ENCODE results near the gene RAPH1. TPM values are rescaled to one million over a fixed set of nuclear protein-coding genes. Genes with fewer than 3 reads are reported as not detected.
"Not testable (repeated sequence)": the region's sequence is repeated elsewhere in the genome, so short reads cannot be mapped to it uniquely, and the experiment has no call there.

The RAPH1 gene
- total RNA-seq, 1 donor from 2014 or later = 25.7 TPM

DNA sequence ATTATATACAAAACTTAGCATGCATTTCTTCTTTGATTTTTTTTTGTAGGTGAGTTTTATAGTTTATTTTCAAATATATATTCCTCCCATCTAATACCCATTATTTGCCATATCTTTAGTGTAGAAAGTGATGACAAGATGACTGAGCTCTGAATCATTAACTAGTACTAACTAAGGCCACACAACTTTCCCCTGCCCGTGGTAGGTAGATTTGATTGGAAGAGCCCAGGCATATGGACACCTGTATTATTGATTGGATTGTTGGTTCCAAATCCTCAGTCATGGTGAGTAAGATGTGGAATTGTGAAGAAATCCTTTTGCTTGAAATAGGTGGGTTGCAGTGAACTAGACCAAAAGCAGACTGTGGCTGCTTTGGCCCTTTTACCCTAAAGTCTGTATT, 152.1 kb downstream of the RAPH1 start:
- Mint-ChIP-seq H3K4me1 (peaks cover 5% of the 10 kb centered on the region), H3K36me3 (ENCODE audit: low read depth) (peaks cover 13% of the 10 kb centered on the region), H3K9me3 (no peaks in the 10 kb centered on the region), H3K27ac (ENCODE audit: unreplicated experiment) (no peak overlapping the region), H3K4me3 (no peak overlapping the region), H3K27me3 (ENCODE audit: low read depth) (no peaks in the 10 kb centered on the region)
- TF ChIP-seq, protein P1, sequence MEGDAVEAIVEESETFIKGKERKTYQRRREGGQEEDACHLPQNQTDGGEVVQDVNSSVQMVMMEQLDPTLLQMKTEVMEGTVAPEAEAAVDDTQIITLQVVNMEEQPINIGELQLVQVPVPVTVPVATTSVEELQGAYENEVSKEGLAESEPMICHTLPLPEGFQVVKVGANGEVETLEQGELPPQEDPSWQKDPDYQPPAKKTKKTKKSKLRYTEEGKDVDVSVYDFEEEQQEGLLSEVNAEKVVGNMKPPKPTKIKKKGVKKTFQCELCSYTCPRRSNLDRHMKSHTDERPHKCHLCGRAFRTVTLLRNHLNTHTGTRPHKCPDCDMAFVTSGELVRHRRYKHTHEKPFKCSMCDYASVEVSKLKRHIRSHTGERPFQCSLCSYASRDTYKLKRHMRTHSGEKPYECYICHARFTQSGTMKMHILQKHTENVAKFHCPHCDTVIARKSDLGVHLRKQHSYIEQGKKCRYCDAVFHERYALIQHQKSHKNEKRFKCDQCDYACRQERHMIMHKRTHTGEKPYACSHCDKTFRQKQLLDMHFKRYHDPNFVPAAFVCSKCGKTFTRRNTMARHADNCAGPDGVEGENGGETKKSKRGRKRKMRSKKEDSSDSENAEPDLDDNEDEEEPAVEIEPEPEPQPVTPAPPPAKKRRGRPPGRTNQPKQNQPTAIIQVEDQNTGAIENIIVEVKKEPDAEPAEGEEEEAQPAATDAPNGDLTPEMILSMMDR (conservative IDR thresholded peaks at IDR 0.05) = no peak
- no peak for DNase-seq (ENCODE audit: low read depth, low spot score)

DNA sequence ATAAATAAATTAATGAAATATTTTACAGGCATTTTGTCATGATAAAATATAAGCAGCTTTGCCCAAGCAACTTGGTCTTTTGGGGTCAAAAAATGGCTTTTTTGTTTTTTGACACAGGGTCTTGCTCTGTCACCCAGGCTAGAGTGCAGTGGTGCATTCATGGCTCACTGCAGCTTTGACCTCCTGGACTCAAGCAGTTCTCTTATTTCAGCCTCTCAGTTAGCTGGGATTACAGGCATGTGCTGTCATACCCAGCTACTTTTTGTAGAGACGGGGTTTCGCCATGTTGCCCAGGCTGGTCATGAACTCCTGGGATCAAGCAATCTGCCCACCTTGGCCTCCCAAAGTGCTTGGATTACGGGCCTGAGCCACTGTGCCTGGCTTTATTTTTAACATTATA, 155.9 kb downstream of the RAPH1 start:
- no peak overlapping the region for H3K27ac Mint-ChIP-seq (ENCODE audit: unreplicated experiment)

DNA sequence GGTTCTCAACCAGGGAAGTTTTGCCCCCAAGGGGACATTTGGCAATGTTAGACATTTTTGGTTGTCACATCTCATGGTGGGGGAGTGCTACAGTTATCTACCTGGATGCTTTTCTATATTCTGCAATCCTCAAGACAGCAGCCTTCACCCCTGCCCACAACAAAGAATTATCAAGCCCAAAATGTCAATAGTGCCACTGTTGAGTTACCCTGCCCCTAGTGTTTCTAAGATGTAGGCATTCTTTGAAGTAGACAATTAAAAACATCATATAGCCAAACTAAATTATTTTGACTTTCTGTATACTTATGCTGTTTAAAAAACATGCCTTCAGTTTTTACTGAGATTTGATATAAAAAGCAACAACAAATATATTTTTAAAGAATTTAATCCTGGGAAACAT, 158.9 kb downstream of the RAPH1 start:
- no peak overlapping the region for H3K4me3 Mint-ChIP-seq
- TF ChIP-seq, protein P1 (conservative IDR thresholded peaks at IDR 0.05) = no peak
- H3K9me3 Mint-ChIP-seq = no peaks in the 10 kb centered on the region
- H3K4me1 Mint-ChIP-seq = peaks cover 13% of the 10 kb centered on the region
- H3K27ac Mint-ChIP-seq (ENCODE audit: unreplicated experiment) = no peak overlapping the region
- DNase-seq (ENCODE audit: low read depth, low spot score) = no peak
- peaks cover 3% of the 10 kb centered on the region for H3K36me3 Mint-ChIP-seq (ENCODE audit: low read depth)
- H3K27me3 Mint-ChIP-seq (ENCODE audit: low read depth) = no peaks in the 10 kb centered on the region

More for the DNA sequence above, 155.9 kb downstream of the RAPH1 start:
- Mint-ChIP-seq H3K27me3 (ENCODE audit: low read depth) (no peaks in the 10 kb centered on the region), H3K4me3 (no peak overlapping the region), H3K4me1 (peaks cover 13% of the 10 kb centered on the region), H3K9me3 (no peaks in the 10 kb centered on the region), H3K36me3 (ENCODE audit: low read depth) (peaks cover 11% of the 10 kb centered on the region)
- TF ChIP-seq, protein P1 (conservative IDR thresholded peaks at IDR 0.05) = no peak
- no peak for DNase-seq (ENCODE audit: low read depth, low spot score)

DNA sequence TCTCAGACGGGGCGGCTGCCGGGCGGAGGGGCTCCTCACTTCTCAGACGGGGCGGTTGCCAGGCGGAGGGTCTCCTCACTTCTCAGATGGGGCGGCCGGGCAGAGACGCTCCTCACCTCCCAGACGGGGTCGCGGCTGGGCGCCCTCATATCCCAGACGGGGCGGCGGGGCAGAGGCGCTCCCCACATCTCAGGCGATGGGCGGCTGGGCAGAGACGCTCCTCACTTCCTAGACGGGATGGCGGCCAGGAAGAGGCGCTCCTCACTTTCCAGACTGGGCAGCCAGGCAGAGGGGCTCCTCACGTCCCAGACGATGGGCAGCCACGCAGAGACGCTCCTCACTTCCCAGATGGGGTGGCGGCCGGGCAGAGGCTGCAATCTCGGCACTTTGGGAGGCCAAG, 162.4 kb downstream of the RAPH1 start:
- H3K4me3 Mint-ChIP-seq; H3K4me1 Mint-ChIP-seq; H3K27ac Mint-ChIP-seq (ENCODE audit: unreplicated experiment); DNase-seq (ENCODE audit: low read depth, low spot score); H3K9me3 Mint-ChIP-seq; H3K27me3 Mint-ChIP-seq (ENCODE audit: low read depth): not testable (repeated sequence)
- H3K36me3 Mint-ChIP-seq (ENCODE audit: low read depth) = peaks cover 16% of the 10 kb centered on the region

DNA sequence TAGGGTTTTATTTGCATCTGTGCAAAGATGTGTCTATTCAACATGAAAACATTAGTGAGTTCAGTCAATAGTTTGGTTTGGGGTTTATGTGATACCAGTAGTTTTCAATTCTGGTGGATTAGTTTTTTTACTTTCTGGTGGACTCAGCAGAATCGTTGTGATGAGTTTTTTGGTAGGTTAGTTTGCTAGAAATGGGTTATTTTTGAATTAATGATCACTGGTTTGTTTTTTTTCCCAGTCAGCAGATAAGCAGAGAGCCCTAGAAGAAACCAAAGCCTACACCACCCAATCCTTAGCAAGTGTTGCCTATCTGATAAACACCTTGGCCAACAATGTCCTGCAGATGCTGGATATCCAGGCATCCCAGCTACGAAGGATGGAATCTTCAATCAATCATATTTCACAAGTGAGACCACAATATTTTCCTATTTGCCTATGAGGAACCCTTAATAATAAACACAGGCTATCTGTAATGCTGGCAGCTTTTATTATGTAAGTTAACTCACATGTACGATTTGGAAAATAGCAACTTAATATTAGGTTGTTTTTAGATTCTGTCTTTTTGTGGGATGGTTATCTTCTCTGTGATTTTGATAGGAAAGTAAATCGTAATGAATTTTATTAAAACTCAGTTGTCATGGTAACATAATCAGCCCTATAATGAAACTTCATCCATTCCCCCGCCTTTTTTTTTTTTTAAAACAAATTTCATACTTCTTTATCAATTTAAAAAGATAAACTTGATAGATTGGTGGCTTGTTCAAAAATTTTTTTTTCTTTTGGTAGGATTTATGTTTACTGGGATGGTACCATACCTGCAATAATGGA, 168.2 kb downstream of the RAPH1 start:
- no peaks in the 10 kb centered on the region for H3K9me3 Mint-ChIP-seq
- H3K4me3 Mint-ChIP-seq = no peak overlapping the region
- no peaks in the 10 kb centered on the region for H3K27me3 Mint-ChIP-seq (ENCODE audit: low read depth)
- peaks cover 13% of the 10 kb centered on the region for H3K36me3 Mint-ChIP-seq (ENCODE audit: low read depth)
- H3K27ac Mint-ChIP-seq (ENCODE audit: unreplicated experiment) = no peak overlapping the region
- no peak for DNase-seq (ENCODE audit: low read depth, low spot score)
- TF ChIP-seq, protein P1 (conservative IDR thresholded peaks at IDR 0.05) = no peak
- H3K4me1 Mint-ChIP-seq = no peaks in the 10 kb centered on the region

DNA sequence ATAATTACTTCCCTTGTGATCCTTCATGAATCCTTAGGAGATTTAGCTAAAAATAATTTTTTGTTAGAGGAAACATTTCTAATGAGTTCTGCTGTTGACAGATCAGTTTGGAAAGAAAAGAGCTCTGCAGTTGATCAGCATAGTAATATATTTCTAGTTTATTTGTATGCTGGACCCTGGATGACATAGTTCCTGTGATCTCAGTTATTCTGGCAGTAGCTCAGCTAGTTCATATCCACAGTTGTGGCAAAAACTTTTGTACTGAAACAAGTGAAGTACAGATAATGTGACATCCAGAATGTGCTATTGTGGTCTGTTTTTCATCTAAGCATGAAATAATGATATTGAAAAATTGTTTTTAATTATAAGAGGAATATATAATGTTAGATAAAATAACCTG, 173.2 kb downstream of the RAPH1 start:
- H3K9me3 Mint-ChIP-seq = peaks cover 3% of the 10 kb centered on the region
- no peak overlapping the region for H3K4me3 Mint-ChIP-seq
- H3K4me1 Mint-ChIP-seq = peaks cover 4% of the 10 kb centered on the region
- H3K27me3 Mint-ChIP-seq (ENCODE audit: low read depth) = no peaks in the 10 kb centered on the region
- TF ChIP-seq, protein P1 (conservative IDR thresholded peaks at IDR 0.05) = no peak
- no peak for DNase-seq (ENCODE audit: low read depth, low spot score)
- peaks cover 12% of the 10 kb centered on the region for H3K36me3 Mint-ChIP-seq (ENCODE audit: low read depth)
- H3K27ac Mint-ChIP-seq (ENCODE audit: unreplicated experiment) = no peak overlapping the region
